Measurements from ENCODE around the gene CARNS1.
"Not testable (repeated sequence)": the region's sequence is repeated elsewhere in the genome, so short reads cannot be mapped to it uniquely, and the experiment has no call there.

CARNS1 gene

DNA sequence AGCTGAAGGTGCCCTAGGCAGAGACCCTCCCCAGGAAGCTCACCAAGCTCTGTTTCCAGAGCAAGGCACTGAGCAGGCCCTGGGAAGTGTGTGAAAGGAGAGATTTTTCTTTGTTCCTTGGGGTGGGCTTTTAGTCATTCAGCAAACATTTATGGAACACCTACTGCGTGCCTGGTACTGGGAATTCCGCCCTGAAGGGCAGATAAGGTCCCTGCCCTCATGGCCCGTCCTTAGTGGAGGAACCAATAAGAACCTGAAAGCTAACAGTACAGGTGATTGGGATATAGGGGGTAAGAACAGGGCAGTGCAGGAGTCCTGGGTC is 49.7 kb downstream of the CARNS1 start:
- DNase-seq (ENCODE audit: low read depth, low spot score), result no peak

DNA sequence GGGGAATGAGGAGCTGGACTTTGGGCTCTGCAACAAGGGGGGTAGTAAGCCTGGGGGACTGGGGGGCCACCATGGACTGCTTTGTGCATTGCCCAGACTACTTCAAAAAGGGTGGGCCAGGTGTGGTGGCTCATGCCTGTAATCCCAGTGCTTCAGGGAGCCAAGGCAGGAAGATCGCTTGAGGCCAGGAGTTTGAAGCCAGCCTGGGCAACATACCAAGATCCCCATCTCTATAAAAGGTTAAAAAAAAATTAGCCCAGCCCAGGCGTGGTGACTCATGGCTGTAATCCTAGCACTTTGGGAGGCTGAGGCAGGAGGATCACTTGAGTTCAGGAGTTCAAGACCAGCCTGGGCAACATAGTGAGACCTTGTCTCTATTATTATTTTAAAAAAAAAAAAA is 50.1 kb downstream of the CARNS1 start:
- DNase-seq (ENCODE audit: low read depth, low spot score), result not testable (repeated sequence)

DNA sequence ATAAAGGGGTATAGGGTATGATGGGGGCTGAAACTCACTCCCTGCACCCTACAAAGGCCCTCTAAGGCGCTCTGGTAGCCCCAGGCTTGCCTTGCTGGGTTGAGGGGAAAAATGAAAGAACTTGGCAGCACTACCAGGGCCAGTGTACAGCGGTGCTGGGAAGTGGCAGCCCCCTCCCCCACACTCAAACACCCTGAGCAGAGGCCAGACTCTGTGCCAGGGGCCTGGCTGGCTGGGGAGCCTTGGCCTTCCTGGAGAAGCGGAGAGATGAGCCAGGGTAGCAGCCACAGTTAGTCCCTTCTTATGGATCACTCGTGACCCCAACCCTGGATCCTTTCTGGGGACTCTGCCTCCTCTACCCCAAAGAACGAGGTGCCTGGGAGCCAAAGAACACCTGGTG is 50.9 kb downstream of the CARNS1 start:
- DNase-seq (ENCODE audit: low read depth, low spot score), result no peak

DNA sequence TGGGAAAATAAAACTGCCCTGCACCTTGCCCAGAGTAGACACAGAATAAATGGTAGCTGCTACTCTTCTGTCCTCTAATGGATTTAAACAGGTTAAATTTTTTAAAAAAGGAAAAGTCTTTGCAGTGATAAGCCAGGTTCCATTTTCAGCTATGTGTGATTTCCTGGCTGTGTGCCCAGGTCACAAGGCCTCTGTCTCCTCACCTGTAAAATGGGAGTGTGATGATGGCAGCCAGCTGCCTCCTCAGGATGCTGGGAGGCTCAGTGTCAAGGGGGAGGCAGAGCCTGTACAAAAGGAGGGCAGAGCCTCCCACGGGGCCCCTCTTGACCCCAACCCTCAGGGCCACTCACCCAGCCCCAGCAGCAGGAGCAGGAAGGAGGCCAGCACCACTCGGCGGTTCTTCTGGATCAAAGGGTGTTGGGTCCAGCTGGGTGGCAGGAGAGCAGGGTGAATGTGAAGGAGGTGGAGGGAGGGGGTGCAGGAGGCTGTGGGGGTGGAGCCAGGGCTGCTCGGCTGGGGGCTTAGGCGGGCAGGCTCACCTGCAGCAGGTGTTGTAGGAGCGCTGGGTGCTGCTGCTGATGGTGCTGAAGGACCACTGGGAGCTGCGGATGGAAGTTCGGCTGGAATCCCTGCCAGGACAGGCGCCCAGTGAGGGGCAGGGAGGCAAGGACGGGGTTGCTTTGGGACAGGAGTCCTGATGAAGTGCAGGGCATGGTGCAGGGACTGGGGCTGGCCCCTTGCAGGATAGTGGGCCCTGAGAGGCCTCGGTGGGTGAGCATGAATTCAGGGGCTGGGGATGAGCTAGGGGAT is 51.7 kb downstream of the CARNS1 start:
- no peak for DNase-seq (ENCODE audit: low read depth, low spot score)

GRCh38 chr11:67468056-67468455 is 52.6 kb downstream of the CARNS1 start:
- DNase-seq (ENCODE audit: low read depth, low spot score), result no peak

- no peak for DNase-seq (ENCODE audit: low read depth, low spot score)
These were observed 52.9 kb downstream of the CARNS1 start for GRCh38 chr11:67468456-67468758.

DNA sequence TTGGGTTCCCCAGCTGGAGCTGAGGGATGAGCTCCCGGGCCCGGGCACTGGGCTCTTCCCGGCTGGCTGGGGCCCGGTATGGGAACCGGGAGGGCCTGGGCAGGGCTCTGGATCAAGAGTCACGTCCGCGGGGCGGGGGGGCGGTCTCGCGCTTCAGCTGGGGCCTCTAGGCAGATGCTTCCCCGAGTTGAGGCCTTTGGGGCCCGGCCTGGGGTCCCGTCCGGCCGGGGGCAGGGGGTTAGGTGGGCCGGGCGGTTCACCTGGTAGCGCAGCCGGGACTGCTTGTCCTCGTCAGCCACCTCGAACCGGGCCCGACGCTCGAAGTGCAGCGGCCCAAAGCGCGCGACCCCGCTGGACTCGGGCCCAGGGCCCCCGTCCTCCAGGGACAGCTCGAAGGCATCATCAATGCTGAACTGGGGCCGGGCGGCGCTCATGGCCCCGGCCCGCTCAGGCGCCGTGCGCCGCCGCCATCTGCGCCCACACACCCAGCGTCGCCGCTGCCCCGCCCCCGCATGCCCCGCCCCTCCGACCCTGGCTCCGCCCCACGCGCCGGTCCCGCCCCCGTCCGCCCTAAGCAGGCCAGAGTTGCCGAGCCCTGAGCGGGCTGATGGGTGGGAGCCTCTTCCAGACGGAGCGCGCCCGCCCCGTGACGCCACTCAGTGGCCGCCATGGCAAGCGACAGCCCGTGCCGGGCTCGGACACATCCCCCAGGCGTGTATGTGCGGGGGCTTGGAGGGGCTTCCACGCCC is 53.5 kb downstream of the CARNS1 start, which contains the start of gene TMEM134:
TMEM134 (minus strand) TSS at position 493 of the 749 bp plus-strand sequence; CDS start at position 434, 59 bp downstream.
- peak; percentile 81 for DNase-seq (ENCODE audit: low read depth, low spot score)

DNA sequence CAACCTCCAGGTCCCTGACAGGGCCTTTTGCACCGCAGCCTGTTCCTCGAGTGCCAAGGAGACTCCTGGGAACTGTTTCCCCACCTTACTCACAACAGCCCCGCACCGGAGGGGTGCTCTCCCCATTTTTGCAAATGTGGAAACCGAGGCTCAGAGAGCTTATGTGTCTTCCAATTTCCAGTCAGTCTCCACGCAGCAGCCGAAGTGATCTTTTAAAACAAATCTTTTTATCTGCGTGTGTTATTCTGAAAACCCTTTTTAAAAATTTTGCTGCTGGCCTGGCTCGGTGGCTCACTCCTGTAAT is 54.0 kb downstream of the CARNS1 start:
- DNase-seq (ENCODE audit: low read depth, low spot score), result no peak

- DNase-seq (ENCODE audit: low read depth, low spot score), result no peak
These were observed 55.0 kb downstream of the CARNS1 start for GRCh38 chr11:67470337-67471002.

- no peak for DNase-seq (ENCODE audit: low read depth, low spot score)
These were observed 57.4 kb downstream of the CARNS1 start for GRCh38 chr11:67472882-67473281.
